Spleen (tissue), 7 donors: ENCODE measurements around the gene UBAP1.

Experiments used
- CTCF ChIP-seq, 11 experiments: fragments of 200-600 bp in 7 of 11; fragments of 450-650 bp in 4 of 11; sonication (generic) in 4 of 11; IDR thresholded peaks in 8 of 11; conservative IDR thresholded peaks in 3 of 11; 1 replicate in 7 of 11; 2 replicates in 4 of 11; pipeline versions ENCODE4 v1.4.0 to v1.8.0; 2016 to 2021; ENCODE audit warnings: antibody characterized with exemption in 11 of 11, inconsistent platforms in 4 of 11, mild to moderate bottlenecking in 1 of 11
- POLR2A ChIP-seq, 3 donors: fragments of 450-650 bp; IDR thresholded peaks; one replicate each; pipeline ENCODE4 v1.5.1; 2017; ENCODE audit warnings: antibody characterized with exemption in 3 of 3, mild to moderate bottlenecking in 1 of 3
- POLR2AphosphoS5 ChIP-seq, 3 donors: sonication (generic); formaldehyde crosslinking; IDR thresholded peaks; one replicate each; pipeline ENCODE4 v1.5.1; 2017; ENCODE audit warnings: antibody characterized with exemption in 3 of 3
- donor health status: DM: no; HTN: no; CAD: no; lungs with moderate emphysema.
- donor health status: DM: no; HTN: no; CAD: no.
- donor health status: DM: no; HTN: no; CAD: no.

DNA sequence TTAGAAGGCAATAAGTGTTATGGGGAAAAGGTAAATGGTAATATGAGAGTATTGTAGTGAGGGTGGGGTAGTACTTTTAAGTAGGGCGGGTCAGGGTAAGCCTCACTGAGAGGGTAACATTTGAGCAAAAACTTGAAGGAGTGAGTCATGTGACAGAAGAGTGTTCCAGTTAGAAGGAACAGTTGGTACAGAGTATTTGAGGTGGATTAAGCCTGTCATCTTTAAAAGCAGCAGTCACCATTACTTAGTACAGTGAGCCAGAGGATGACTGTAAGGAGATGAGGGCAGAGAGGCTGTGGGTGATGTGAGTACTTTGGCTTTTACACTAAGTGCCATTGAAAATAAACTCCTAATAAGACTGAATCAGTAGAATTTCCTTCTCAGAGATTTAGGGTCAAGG is 54.8 kb downstream of the UBAP1 start:
- TF ChIP-seq CTCF (IDR thresholded peaks at IDR 0.05 in 8 of 11, conservative IDR thresholded peaks at IDR 0.05 in 3 of 11) (no peak), POLR2A (IDR thresholded peaks at IDR 0.05) (no peak), POLR2AphosphoS5 (IDR thresholded peaks at IDR 0.05) (no peak)
